IPS-15b (cell line): Measurements from ENCODE around the gene KCNC1.

Experiments used
- H3K27me3 ChIP-seq: one replicate; pipeline ENCODE4 v1.6.1; 2013; ENCODE audit warnings: low read length; ENCODE audit not compliant: control insufficient read depth, insufficient read depth
- H3K36me3 ChIP-seq: one replicate; pipeline ENCODE4 v1.6.1; 2013; ENCODE audit warnings: low read length; ENCODE audit not compliant: control insufficient read depth, insufficient read depth
- H3K4me1 ChIP-seq: one replicate; pipeline ENCODE4 v1.6.1; 2013; ENCODE audit warnings: mild to moderate bottlenecking, low read length; ENCODE audit not compliant: control insufficient read depth, insufficient read depth
- H3K4me3 ChIP-seq: one replicate; pipeline ENCODE4 v1.5.1; 2013; ENCODE audit warnings: low read depth, low read length
- H3K9ac ChIP-seq: one replicate; pipeline ENCODE4 v1.6.1; 2013; ENCODE audit warnings: low read depth, mild to moderate bottlenecking, low read length
- H3K9me3 ChIP-seq: one replicate; pipeline ENCODE4 v1.6.1; 2013; ENCODE audit warnings: mild to moderate bottlenecking, low read length; ENCODE audit not compliant: control insufficient read depth, insufficient read depth

KCNC1 gene

GRCh38 chr11:17742019-17742418 is 7.4 kb downstream of the KCNC1 start:
- Histone ChIP-seq H3K36me3 (no peaks in the 10 kb centered on the region), H3K9ac (no peak overlapping the region), H3K4me1 (peaks cover 9% of the 10 kb centered on the region), H3K4me3 (no peak overlapping the region), H3K27me3 (peaks cover 33% of the 10 kb centered on the region), H3K9me3 (no peaks in the 10 kb centered on the region)

DNA sequence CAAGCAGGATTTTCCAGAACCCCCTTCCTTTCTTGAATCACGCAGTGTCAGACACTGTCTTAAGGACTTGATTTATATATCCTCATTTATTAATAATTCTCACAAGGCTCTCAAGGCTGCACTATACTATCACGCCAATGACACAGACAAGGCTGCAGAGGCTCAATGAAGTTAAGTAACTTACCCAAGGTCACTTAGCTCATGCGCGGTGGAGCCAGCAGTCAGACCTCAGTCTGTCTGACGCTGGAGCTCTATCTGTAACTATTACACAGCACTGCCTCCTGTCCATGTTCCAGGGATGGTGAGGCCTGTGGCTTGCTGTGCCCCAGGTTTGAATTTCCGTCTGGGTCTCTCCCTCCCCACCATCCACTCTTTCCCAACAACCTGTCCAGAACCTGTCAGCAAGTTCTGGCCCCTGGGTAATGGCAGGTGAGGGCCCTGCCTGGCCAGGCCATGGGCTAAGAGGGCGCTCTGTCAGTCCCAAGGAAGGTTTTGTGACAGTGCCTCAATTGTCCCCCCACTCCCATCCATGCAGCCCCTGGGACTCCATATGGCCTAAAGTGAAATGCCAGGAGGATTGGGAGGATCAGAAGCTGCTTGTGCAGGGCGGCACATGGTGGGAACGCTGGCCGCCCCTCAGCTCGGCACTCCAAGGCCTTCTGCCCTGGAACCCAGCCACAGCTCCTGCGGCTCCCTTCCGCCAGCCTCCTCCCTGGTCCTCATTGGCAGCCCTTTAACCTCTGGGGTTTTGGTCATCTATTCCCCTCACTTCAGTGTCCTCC is 8.6 kb downstream of the KCNC1 start:
- Histone ChIP-seq H3K36me3 (no peaks in the 10 kb centered on the region), H3K9me3 (no peaks in the 10 kb centered on the region), H3K4me3 (no peak overlapping the region), H3K9ac (no peak overlapping the region), H3K27me3 (peaks cover 21% of the 10 kb centered on the region), H3K4me1 (peaks cover 7% of the 10 kb centered on the region)

GRCh38 chr11:17743808-17744119 is 9.2 kb downstream of the KCNC1 start:
- Histone ChIP-seq H3K9ac (no peak overlapping the region), H3K27me3 (peaks cover 16% of the 10 kb centered on the region), H3K9me3 (no peaks in the 10 kb centered on the region), H3K36me3 (no peaks in the 10 kb centered on the region), H3K4me1 (peaks cover 5% of the 10 kb centered on the region), H3K4me3 (no peak overlapping the region)

- Histone ChIP-seq H3K4me1 (peaks cover under 1% of the 10 kb centered on the region), H3K9me3 (no peaks in the 10 kb centered on the region), H3K4me3 (no peak overlapping the region), H3K36me3 (no peaks in the 10 kb centered on the region), H3K27me3 (peaks cover 10% of the 10 kb centered on the region), H3K9ac (no peak overlapping the region)
Observed at GRCh38 chr11:17744151-17744940, 9.8 kb downstream of the KCNC1 start.

DNA sequence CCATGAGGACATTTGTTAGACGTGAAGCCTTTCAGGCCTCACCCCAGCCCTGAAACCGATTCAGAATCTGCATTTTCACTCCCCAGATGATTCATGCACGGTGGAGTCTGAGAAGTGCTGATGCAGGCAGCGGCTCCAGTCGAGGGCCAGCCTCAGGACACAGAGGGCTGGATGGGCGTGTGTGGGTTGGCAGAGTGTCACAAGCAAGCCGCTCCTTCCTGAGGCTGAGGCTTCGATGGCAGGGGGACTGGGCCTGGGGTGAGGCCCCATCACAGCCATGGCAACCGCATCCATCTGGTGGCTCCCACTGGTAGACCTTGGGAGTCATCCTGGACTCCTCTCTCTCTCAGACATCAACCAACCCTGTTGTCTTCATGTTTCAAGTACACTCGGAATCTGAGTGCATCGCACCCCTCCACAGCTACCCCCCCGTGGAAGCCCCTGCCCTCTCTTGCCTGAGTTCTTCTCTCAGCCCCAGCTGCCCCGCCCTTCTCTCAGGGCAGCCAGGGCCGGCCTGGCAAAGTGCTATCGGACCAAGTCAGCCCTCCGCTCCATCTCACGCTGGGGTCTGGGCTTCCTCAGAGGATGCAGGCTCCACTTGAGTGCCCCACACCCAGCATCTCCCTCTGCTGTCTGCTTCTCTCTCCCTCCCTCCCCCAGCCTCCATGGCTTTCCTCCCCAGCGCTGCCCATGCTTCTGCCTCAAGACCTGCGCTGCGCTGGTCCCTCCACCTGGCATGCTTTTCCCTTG is 10.6 kb downstream of the KCNC1 start:
- Histone ChIP-seq H3K27me3 (peaks cover 3% of the 10 kb centered on the region), H3K4me3 (no peak overlapping the region), H3K9ac (no peak overlapping the region), H3K9me3 (no peaks in the 10 kb centered on the region), H3K36me3 (no peaks in the 10 kb centered on the region), H3K4me1 (no peaks in the 10 kb centered on the region)

DNA sequence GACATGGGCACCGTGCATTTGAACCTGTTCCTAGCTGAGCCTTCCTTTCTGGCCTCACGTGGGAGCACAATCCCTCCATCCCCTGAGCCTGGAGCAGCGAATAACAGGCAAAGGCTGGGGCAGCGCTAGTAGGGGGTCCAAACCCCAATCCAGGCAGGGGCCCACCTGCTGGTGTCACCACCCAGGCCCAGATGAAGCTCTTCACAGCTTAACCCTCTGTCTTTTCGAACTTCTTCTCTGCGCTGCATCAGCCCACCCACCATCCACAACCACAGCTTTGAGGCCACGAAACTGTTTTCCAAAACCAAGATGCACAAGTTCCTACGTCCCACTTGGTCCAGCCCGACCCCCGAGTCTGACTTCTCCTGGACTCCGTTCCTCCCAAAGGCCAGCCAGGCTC is 11.5 kb downstream of the KCNC1 start:
- no peaks in the 10 kb centered on the region for H3K27me3 ChIP-seq
- H3K9me3 ChIP-seq = no peaks in the 10 kb centered on the region
- H3K9ac ChIP-seq = no peak overlapping the region
- H3K36me3 ChIP-seq = no peaks in the 10 kb centered on the region
- H3K4me1 ChIP-seq = no peaks in the 10 kb centered on the region
- H3K4me3 ChIP-seq = no peak overlapping the region

- no peak overlapping the region for H3K4me3 ChIP-seq
- no peaks in the 10 kb centered on the region for H3K4me1 ChIP-seq
- H3K9ac ChIP-seq = no peak overlapping the region
- H3K36me3 ChIP-seq = no peaks in the 10 kb centered on the region
- H3K27me3 ChIP-seq = no peaks in the 10 kb centered on the region
- H3K9me3 ChIP-seq = no peaks in the 10 kb centered on the region
Observed at GRCh38 chr11:17747131-17747955, 12.8 kb downstream of the KCNC1 start.

DNA sequence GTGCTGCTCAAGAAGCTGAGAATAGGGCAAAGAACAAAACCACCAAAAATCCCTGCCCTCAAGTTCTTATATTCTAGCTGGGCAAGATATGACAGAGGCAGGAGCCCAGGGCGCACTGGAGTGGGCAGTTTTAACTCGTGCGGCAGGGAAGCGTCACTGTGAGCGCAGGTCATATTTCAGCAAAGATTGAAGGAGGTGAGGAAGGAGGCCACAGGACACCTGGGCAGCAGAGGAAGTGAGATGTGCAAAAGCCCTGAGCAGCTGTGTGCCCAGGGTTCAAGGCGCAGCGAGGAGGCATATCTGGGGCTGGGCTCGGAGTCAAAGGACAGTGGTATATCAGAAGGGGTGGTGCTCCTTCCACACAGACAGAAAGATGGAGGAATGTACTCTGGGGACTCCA is 13.5 kb downstream of the KCNC1 start:
- Histone ChIP-seq H3K4me1 (no peaks in the 10 kb centered on the region), H3K27me3 (no peaks in the 10 kb centered on the region), H3K4me3 (no peak overlapping the region), H3K9me3 (no peaks in the 10 kb centered on the region), H3K9ac (no peak overlapping the region), H3K36me3 (no peaks in the 10 kb centered on the region)

DNA sequence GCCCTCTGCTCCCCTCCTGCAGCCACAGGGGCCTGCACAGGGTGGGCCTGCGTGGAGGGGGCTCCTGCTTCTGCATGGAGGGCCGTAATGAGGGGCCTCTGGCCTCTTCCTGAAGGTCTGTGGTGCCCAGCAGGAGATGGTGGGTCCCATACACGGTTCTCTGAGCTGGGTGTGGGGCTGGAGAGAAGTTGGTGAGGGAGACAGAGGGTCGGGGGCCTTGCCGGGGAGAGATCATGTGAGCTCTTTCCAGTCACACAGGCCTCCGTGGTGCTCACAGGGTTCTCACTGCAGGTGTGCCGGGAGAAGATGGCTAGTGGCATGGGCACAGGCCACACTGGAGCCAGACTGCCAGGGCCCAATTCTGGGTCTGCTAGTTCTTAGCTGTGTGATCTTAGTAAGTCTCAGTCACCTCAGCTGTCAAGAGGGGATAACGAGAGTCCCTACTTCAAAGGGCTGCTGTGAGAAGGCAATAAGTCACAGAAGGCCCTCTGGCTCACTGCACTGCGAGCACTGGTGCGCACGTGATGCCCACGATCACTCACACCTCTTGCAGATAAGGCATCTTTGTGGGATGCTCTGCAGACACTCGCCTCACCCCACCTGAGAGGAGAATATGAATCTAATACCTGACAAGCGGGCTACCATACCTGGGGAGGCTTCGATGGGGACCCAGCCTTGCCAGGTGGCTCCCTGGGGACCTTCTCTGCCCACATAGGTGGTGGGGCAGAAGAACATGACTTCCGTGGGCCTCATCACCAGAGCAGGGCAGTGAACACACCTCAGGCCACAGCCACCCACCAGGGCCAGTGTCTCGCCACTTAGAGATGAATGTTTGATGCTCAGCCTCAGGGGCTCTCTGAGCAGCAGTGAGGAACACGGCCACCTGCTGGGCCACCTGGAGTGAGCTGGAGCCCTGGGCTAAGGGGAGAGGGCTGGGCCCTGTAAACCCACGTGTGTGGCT is 14.5 kb downstream of the KCNC1 start:
- no peak overlapping the region for H3K4me3 ChIP-seq
- no peaks in the 10 kb centered on the region for H3K4me1 ChIP-seq
- no peaks in the 10 kb centered on the region for H3K27me3 ChIP-seq
- no peaks in the 10 kb centered on the region for H3K9me3 ChIP-seq
- H3K9ac ChIP-seq = no peak overlapping the region
- H3K36me3 ChIP-seq = no peaks in the 10 kb centered on the region

DNA sequence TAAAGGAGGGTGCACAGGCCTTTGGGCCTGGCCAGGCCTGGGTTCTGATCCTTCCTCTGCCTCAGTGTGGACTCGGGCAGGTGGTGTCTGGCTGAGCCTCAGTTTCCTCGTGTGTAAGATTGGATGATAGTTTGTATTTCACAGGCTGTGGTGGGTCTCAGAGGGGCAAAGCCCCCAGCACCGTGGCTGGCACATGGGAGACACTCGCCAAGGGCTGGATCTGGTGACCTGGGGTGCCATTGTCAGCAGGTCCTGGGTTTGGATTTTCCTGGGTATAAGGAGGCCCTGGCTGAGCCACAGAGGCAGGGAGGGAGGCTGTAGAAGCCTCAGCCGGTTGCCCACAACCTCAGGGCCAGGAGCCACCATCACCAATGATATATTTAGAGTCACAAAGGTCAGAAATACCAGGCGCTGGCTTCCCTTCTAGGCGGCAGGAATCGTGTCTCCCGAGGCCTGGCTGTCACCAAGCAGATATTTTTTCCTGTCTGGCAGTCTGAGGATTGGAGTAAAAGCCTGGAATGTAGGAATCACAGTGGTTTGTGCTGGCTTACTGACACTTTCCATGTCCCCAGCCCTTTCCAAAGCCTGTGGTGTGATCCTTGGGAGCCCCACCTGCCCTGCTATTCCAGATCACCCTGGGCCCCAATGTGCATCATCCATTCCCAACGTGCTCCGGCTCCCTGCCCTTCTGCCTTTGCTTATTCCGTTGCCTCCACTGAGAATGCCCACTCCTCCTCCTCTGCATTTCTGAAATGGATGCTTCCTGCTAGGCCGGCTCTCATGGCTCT is 15.6 kb downstream of the KCNC1 start:
- H3K27me3 ChIP-seq = no peaks in the 10 kb centered on the region
- H3K36me3 ChIP-seq = no peaks in the 10 kb centered on the region
- H3K9me3 ChIP-seq = no peaks in the 10 kb centered on the region
- H3K4me1 ChIP-seq = no peaks in the 10 kb centered on the region
- no peak overlapping the region for H3K4me3 ChIP-seq
- no peak overlapping the region for H3K9ac ChIP-seq
